Measurements from ENCODE around the gene ARHGEF38.
"Not testable (repeated sequence)": the region's sequence is repeated elsewhere in the genome, so short reads cannot be mapped to it uniquely, and the experiment has no call there.

The ARHGEF38 gene

DNA sequence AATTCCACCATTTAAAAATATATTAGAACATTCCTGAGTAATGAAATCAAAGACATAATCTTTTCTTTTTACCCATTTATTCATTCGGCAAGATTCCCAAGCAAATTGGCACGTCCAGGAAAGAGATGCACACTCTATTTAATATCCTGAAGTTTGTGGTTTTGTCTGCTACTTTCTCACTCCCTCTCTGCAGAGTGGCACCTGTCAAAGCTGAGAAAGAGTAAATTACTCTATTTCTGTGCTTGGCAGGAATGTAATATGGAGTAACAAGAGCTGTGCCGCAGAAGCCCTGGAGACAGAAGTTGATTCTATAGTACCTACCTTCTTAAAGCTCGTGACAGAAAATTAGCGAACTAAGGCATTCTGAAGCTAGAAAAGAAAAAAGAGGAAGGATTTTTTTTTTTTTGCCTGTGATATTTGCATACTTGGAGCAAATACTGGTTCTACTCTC is 161.7 kb downstream of the ARHGEF38 start:
- DNase-seq (ENCODE audit: low read depth) = no peak

DNA sequence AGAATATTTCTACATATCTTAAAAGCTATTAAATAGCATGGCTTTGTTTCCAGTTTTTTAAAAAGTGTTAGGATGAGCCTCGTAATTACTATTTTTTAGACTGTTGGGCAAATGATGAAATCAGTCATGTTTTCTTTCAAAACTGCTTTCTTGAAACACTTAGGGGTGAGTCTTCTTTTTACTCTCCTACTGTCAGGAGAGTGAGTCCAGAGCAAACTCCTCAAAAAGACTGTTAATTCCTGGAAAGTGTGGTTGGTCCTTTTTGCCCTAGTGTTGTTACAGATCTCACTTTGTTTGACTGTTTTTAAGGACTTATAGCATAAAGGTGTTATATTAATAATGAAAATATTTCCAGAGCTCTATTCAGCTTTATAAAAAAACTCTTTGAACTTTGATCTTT is 162.5 kb downstream of the ARHGEF38 start:
- DNase-seq (ENCODE audit: low read depth) = no peak

DNA sequence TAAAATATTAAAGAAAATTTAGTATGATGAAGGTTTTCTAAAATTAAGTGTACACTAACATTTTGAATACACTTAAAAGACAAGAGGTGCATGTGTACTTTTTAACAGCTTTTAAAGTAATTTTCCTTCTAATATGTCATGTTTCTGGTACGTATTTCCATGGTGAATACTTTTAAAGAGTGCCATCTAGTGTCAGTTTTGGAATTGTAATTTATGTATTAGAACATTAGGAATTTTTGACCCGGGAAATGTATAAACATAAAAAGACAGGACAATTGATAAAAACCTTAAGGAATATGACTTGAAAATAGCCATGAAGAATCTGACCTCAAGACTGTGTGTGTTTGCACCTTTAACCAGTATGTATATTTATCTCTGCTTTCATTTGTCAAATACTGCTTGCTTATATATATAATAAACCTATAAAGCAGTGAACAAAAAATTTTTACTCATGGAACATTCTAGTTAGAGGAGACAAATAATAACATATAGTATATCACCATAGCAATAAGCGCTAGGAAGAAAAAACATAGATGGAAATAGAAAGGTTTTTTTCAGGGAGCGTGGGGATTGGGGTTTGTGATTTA is 163.4 kb downstream of the ARHGEF38 start:
- no peak for DNase-seq (ENCODE audit: low read depth)

DNA sequence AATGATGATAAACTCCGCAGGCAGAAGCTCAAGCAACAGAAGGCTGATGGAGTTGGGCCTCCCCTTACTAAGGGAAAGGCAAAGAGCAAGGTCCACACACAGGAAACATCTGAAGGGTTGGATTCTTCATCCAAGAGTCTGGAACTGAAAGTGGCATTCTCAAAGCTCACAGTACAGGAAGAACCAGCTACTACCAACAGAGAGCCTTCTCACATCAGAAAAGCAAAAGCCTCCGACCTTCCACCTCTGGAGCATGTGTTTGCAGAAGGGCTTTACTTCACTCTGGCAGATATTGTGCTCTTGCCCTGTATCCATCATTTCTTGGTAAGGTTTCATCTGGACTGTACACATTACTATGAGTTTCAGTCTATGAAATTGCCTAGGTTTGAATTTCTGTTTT is 166.8 kb downstream of the ARHGEF38 start:
- DNase-seq (ENCODE audit: low read depth) = no peak

DNA sequence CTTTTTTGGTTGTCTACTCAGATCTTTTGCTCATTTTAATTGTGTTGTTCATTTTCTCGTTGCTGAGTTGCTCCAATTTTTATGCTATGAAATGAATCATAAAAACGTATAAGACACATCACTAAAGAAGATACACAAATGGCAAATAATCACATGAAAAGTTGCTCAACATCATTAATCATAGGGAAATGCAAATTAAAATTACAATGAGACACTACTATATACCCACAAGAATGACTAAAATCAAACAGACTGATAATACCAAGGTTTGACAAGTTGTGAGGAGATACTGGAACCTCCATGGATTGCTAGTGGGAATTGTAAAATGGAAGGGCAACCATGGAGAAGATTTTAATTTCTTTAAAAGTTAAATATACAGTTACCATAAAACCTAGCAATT is 173.2 kb downstream of the ARHGEF38 start:
- DNase-seq (ENCODE audit: low read depth) = no peak

DNA sequence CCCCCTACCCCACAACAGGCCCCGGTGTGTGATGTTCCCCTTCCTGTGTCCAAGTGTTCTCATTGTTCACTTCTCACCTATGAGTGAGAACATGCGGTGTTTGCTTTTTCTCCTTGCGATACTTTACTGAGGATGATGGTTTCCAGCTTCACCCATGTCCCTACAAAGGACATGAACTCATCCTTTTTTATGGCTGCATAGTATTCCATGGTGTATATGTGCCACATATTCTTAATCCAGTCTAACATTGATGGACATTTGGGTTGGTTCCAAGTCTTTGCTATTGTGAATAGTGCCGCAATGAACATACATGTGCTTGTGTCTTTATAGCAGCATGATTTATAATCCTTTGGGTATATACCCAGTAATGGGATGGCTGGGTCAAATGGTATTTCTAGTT is 177.5 kb downstream of the ARHGEF38 start:
- not testable (repeated sequence) for DNase-seq (ENCODE audit: low read depth)
